ENCODE results near the gene SCYGR4. TPM values are rescaled to one million over a fixed set of nuclear protein-coding genes. Genes with fewer than 3 reads are reported as not detected.

SCYGR4 gene
- total and polyA plus RNA-seq, 2 experiments from 2014 or later, result not detected

Other genes starting within 250 kb of the SCYGR4 start
- not detected in 2 replicates for gene TM4SF20, start 238.2 kb upstream of the SCYGR4 start, total RNA-seq
- 0.19 TPM in 1 of 2 replicates, not detected in the other for gene TM4SF20, start 238.2 kb upstream of the SCYGR4 start, polyA plus RNA-seq
- gene SCYGR1, start 229.5 kb upstream of the SCYGR4 start, total RNA-seq, result not detected in 2 replicates
- gene SCYGR1, start 229.5 kb upstream of the SCYGR4 start, polyA plus RNA-seq, result not detected in 2 replicates
- gene AGFG1, start 145.3 kb upstream of the SCYGR4 start, total RNA-seq, result 34.0 and 35.3 TPM in 2 replicates
- gene AGFG1, start 145.3 kb upstream of the SCYGR4 start, polyA plus RNA-seq, result 39.0 and 55.3 TPM in 2 replicates
- not detected in 2 replicates for gene SCYGR2, start 18.6 kb upstream of the SCYGR4 start, total RNA-seq
- gene SCYGR2, start 18.6 kb upstream of the SCYGR4 start, polyA plus RNA-seq, result not detected in 2 replicates
- gene SCYGR3, start 2.7 kb upstream of the SCYGR4 start, total RNA-seq, result not detected in 2 replicates
- gene SCYGR3, start 2.7 kb upstream of the SCYGR4 start, polyA plus RNA-seq, result not detected in 2 replicates
- gene SCYGR5, start 49.3 kb downstream of the SCYGR4 start, total RNA-seq, result not detected in 2 replicates
- gene SCYGR5, start 49.3 kb downstream of the SCYGR4 start, polyA plus RNA-seq, result not detected in 2 replicates
- gene SLC19A3, start 100.5 kb downstream of the SCYGR4 start, total RNA-seq, result 0.04 and 0.12 TPM in 2 replicates
- gene SLC19A3, start 100.5 kb downstream of the SCYGR4 start, polyA plus RNA-seq, result 0.35 TPM in 1 of 2 replicates, not detected in the other
- gene SCYGR6, start 107.3 kb downstream of the SCYGR4 start, total RNA-seq, result not detected in 2 replicates
- not detected in 2 replicates for gene SCYGR6, start 107.3 kb downstream of the SCYGR4 start, polyA plus RNA-seq
- gene SCYGR7, start 110.8 kb downstream of the SCYGR4 start, total RNA-seq, result not detected in 2 replicates
- gene SCYGR7, start 110.8 kb downstream of the SCYGR4 start, polyA plus RNA-seq, result not detected in 2 replicates
- not detected in 2 replicates for gene SCYGR8, start 128.4 kb downstream of the SCYGR4 start, total RNA-seq
- gene SCYGR8, start 128.4 kb downstream of the SCYGR4 start, polyA plus RNA-seq, result not detected in 2 replicates
- not detected in 2 replicates for gene CCL20, start 196.3 kb downstream of the SCYGR4 start, total RNA-seq
- 0.21 TPM in 1 of 2 replicates, not detected in the other for gene CCL20, start 196.3 kb downstream of the SCYGR4 start, polyA plus RNA-seq